DMS79 (cell line): ENCODE measurements around the gene ATOH8.

ENCODE experiments used
- DNase-seq: peaks from one replicate; lab custom pipeline; 2025; lab: John Stamatoyannopoulos, UW

Gene ATOH8

GRCh38 chr2:85770786-85771409, 17.1 kb downstream of the ATOH8 start:
- DNase-seq, result no peak

- no peak for DNase-seq
Measured at GRCh38 chr2:85771486-85771885, 17.7 kb downstream of the ATOH8 start.

GRCh38 chr2:85772019-85772745, 18.4 kb downstream of the ATOH8 start:
- DNase-seq, result peak; percentile 97

GRCh38 chr2:85772841-85773491, 19.2 kb downstream of the ATOH8 start:
- DNase-seq, result no peak

GRCh38 chr2:85773692-85774091, 19.9 kb downstream of the ATOH8 start:
- no peak for DNase-seq

GRCh38 chr2:85774126-85774978, 20.6 kb downstream of the ATOH8 start:
- no peak for DNase-seq

- no peak for DNase-seq
Measured at GRCh38 chr2:85775406-85776381, 21.9 kb downstream of the ATOH8 start.

GRCh38 chr2:85776672-85777071, 22.9 kb downstream of the ATOH8 start:
- DNase-seq, result no peak

- no peak for DNase-seq
Measured at GRCh38 chr2:85777441-85777861, 23.7 kb downstream of the ATOH8 start.

GRCh38 chr2:85778646-85779379, 25.0 kb downstream of the ATOH8 start:
- DNase-seq, result no peak

GRCh38 chr2:85779641-85780315, 26.0 kb downstream of the ATOH8 start:
- DNase-seq, result no peak

GRCh38 chr2:85780316-85781012, 26.7 kb downstream of the ATOH8 start:
- DNase-seq, result no peak

- DNase-seq, result no peak
Measured at GRCh38 chr2:85781013-85781332, 27.2 kb downstream of the ATOH8 start.

- no peak for DNase-seq
Measured at GRCh38 chr2:85783796-85784195, 30.0 kb downstream of the ATOH8 start.

GRCh38 chr2:85784474-85784986, 30.7 kb downstream of the ATOH8 start:
- DNase-seq, result no peak

GRCh38 chr2:85785027-85785822, 31.4 kb downstream of the ATOH8 start:
- peak; percentile 81 for DNase-seq

- no peak for DNase-seq
Measured at GRCh38 chr2:85785871-85786270, 32.1 kb downstream of the ATOH8 start.

- no peak for DNase-seq
Measured at GRCh38 chr2:85786444-85786843, 32.7 kb downstream of the ATOH8 start.
